Ishikawa (cell line): ENCODE results near the gene GOSR2.

Experiments used
- CEBPB ChIP-seq: IDR thresholded peaks from 2 replicates; pipeline ENCODE4 v1.6.1; 2012
- CREB1 ChIP-seq: IDR thresholded peaks from 2 replicates; pipeline ENCODE4 v1.6.1; 2012; ENCODE audit warnings: low read depth
- EGR1 ChIP-seq: IDR thresholded peaks from 2 replicates; pipeline ENCODE4 v1.6.1; 2012
- EP300 ChIP-seq: IDR thresholded peaks from 2 replicates; pipeline ENCODE4 v1.6.1; 2012; ENCODE audit warnings: borderline replicate concordance
- FOXM1 ChIP-seq: IDR thresholded peaks from 2 replicates; pipeline ENCODE4 v1.6.1; 2012; ENCODE audit warnings: low read depth, borderline replicate concordance
- MAX ChIP-seq: IDR thresholded peaks from 2 replicates; pipeline ENCODE4 v1.6.1; 2012
- NFIC ChIP-seq: IDR thresholded peaks from 2 replicates; pipeline ENCODE4 v1.6.1; 2012
- RAD21 ChIP-seq: IDR thresholded peaks from 2 replicates; pipeline ENCODE4 v1.6.1; 2012; ENCODE audit warnings: low read depth
- REST ChIP-seq: IDR thresholded peaks from 2 replicates; pipeline ENCODE4 v1.6.1; 2012; ENCODE audit warnings: low read depth, mild to moderate bottlenecking
- TAF1 ChIP-seq: IDR thresholded peaks from 2 replicates; pipeline ENCODE4 v1.6.1; 2012; ENCODE audit warnings: low read depth, mild to moderate bottlenecking
- TCF12 ChIP-seq: IDR thresholded peaks from 2 replicates; pipeline ENCODE4 v1.6.1; 2012; ENCODE audit warnings: low read depth
- TEAD4 ChIP-seq: IDR thresholded peaks from 2 replicates; pipeline ENCODE4 v1.6.1; 2012
- USF1 ChIP-seq: IDR thresholded peaks from 2 replicates; pipeline ENCODE4 v1.6.1; 2012
- YY1 ChIP-seq: IDR thresholded peaks from 2 replicates; pipeline ENCODE4 v1.6.1; 2012; ENCODE audit warnings: low read depth
- ZBTB7A ChIP-seq: IDR thresholded peaks from 2 replicates; pipeline ENCODE4 v1.6.1; 2012; ENCODE audit warnings: low read depth

GOSR2 gene

GRCh38 chr17:46887717-46888116 is 35.2 kb upstream of the GOSR2 start:
- TF ChIP-seq USF1 (no peak), EGR1 (no peak)

- TF ChIP-seq CREB1, result no peak
- no peak for TF ChIP-seq USF1
- TF ChIP-seq REST, result no peak
- TF ChIP-seq NFIC, result no peak
- TF ChIP-seq TEAD4, result no peak
- no peak for TF ChIP-seq FOXM1
- no peak for TF ChIP-seq EGR1
- TF ChIP-seq EP300, result no peak
- TF ChIP-seq YY1, result no peak
- TF ChIP-seq CEBPB, result no peak
- TF ChIP-seq TCF12, result no peak
- no peak for TF ChIP-seq TAF1
- TF ChIP-seq MAX, result no peak
- TF ChIP-seq ZBTB7A, result no peak
- TF ChIP-seq RAD21, result no peak
These were observed 34.2 kb upstream of the GOSR2 start for GRCh38 chr17:46888727-46889126.

GRCh38 chr17:46889519-46889918 is 33.4 kb upstream of the GOSR2 start:
- no peak for TF ChIP-seq FOXM1
- no peak for TF ChIP-seq TCF12
- TF ChIP-seq CREB1, result no peak
- TF ChIP-seq YY1, result no peak
- TF ChIP-seq TAF1, result no peak
- no peak for TF ChIP-seq RAD21
- no peak for TF ChIP-seq USF1
- TF ChIP-seq EGR1, result no peak
- no peak for TF ChIP-seq TEAD4
- TF ChIP-seq REST, result no peak
- TF ChIP-seq ZBTB7A, result no peak
- no peak for TF ChIP-seq NFIC

GRCh38 chr17:46889992-46890564 is 32.9 kb upstream of the GOSR2 start:
- TF ChIP-seq TAF1 (no peak), USF1 (no peak), RAD21 (no peak), REST (no peak), TCF12 (no peak), ZBTB7A (no peak), MAX (no peak), EGR1 (no peak), TEAD4 (no peak), FOXM1 (no peak), CREB1 (no peak), EP300 (no peak), YY1 (no peak), NFIC (no peak), CEBPB (no peak)
